OCI-LY3 (cell line): ENCODE data around the gene GDF2.

ENCODE experiments used
- H2AFZ ChIP-seq: fragments of 200-600, 300-600 bp; shearing (Covaris generic); 2 replicates; pipeline ENCODE4 v1.6.0; 2014; ENCODE audit warnings: antibody characterized with exemption, low read depth, low read length
- H3K27ac ChIP-seq: fragments of 200-600, 300-600 bp; sonication (generic); 2 replicates; pipeline ENCODE4 v1.5.1; 2014; ENCODE audit warnings: mild to moderate bottlenecking, low read length, moderate library complexity, mixed read lengths
- H3K27me3 ChIP-seq: fragments of 200-600, 300-600 bp; sonication (generic); 2 replicates; pipeline ENCODE4 v1.6.1; 2014; ENCODE audit warnings: low read depth, low read length, mixed read lengths
- H3K36me3 ChIP-seq: fragments of 200-600, 300-600 bp; sonication (generic); replicated peaks from 2 replicates; pipeline ENCODE3; 2014; ENCODE audit warnings: low read depth, low read length, mixed read lengths
- H3K4me1 ChIP-seq: fragments of 300-600, 200-600 bp; sonication (generic); 2 replicates; pipeline ENCODE4 v1.6.1; 2014; ENCODE audit warnings: low read length, mixed read lengths
- H3K4me2 ChIP-seq: fragments of 200-600, 300-600 bp; sonication (generic); 2 replicates; pipeline ENCODE4 v1.6.1; 2014; ENCODE audit warnings: low read length, mixed read lengths
- H3K4me3 ChIP-seq: fragments of 300-600, 200-600 bp; sonication (generic); 2 replicates; pipeline ENCODE4 v1.5.1; 2014; ENCODE audit warnings: antibody characterized with exemption, mild to moderate bottlenecking, low read length, moderate library complexity
- H3K79me2 ChIP-seq: fragments of 300-600, 200-600 bp; shearing (Covaris generic); 2 replicates; pipeline ENCODE4 v1.6.1; 2014; ENCODE audit warnings: mild to moderate bottlenecking, low read length, mixed read lengths
- H3K9ac ChIP-seq: fragments of 300-600, 200-600 bp; shearing (Covaris generic); 2 replicates; pipeline ENCODE4 v1.6.0; 2014; ENCODE audit warnings: mild to moderate bottlenecking, low read length, moderate library complexity
- H3K9me3 ChIP-seq: fragments of 200-600, 300-600 bp; shearing (Covaris generic); 2 replicates; pipeline ENCODE4 v1.6.1; 2014; ENCODE audit warnings: low read length, mixed read lengths; ENCODE audit not compliant: insufficient read depth
- H4K20me1 ChIP-seq: fragments of 200-600, 300-600 bp; sonication (generic); 2 replicates; pipeline ENCODE4 v1.6.1; 2016; ENCODE audit warnings: low read length, mixed read lengths; ENCODE audit not compliant: insufficient read depth
- CTCF ChIP-seq: fragments of 200-600, 300-600 bp; sonication (generic); IDR thresholded peaks from 2 replicates; pipeline ENCODE4 v1.5.1; 2014; ENCODE audit warnings: antibody characterized with exemption, low read length, low read depth
- EZH2phosphoT487 ChIP-seq: fragments of 200-600 bp; shearing (Covaris generic); IDR thresholded peaks from 2 replicates; pipeline ENCODE4 v1.6.1; 2018; ENCODE audit warnings: antibody characterized with exemption, mixed run types, low read depth

The GDF2 gene

GRCh38 chr10:47368431-47369180, 46.4 kb downstream of the GDF2 start:
- Histone ChIP-seq H3K27ac (no peak overlapping the region), H3K79me2 (no peaks in the 10 kb centered on the region), H3K9ac (no peak overlapping the region), H2AFZ (no peak overlapping the region), H3K27me3 (peaks cover 1% of the 10 kb centered on the region; the same call in 1 of the 2 replicates), H3K9me3 (no peaks in the 10 kb centered on the region), H4K20me1 (no peaks in the 10 kb centered on the region), H3K4me1 (no peaks in the 10 kb centered on the region), H3K4me3 (no peak overlapping the region), H3K4me2 (no peak overlapping the region), H3K36me3 (no peaks in the 10 kb centered on the region)
- TF ChIP-seq EZH2phosphoT487, result no peak
- TF ChIP-seq CTCF, result no peak

DNA sequence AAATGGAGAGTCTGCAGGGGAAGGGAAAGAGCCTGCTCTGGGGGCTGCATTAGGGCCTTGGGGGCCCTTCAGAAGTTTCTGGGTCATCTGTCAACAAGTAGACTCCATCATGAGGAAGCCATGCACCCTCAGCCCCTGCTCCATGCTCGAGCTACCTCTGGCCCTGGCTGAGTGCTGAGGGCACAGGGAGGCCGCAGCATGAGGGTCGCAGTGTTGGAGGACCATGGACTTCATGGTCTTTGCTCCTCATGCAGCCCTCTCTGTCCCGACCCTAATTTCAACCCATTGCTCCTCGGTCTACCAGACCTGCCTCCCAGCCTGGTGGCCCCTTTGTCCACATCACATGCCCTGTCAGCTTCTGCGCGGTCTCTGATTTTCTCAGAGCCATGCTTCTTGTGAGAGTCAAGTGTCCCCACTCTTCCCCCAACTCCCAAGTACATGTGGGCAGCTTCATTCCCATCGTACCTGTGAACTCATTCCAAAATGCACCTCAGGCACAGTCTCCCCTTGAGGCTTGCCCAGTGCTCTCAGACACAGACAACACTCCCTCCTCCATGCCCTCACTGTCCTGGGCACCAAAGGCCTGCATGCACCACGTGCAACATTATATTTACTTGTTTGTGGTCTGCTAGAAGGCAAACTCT, 47.1 kb downstream of the GDF2 start:
- TF ChIP-seq CTCF, result no peak
- TF ChIP-seq EZH2phosphoT487, result no peak
- Histone ChIP-seq H3K9me3 (no peaks in the 10 kb centered on the region), H3K27ac (no peak overlapping the region), H3K27me3 (peaks cover 4% of the 10 kb centered on the region; the same call in 1 of the 2 replicates), H4K20me1 (no peaks in the 10 kb centered on the region), H3K79me2 (no peaks in the 10 kb centered on the region), H2AFZ (no peak overlapping the region), H3K4me1 (no peaks in the 10 kb centered on the region), H3K4me2 (no peak overlapping the region), H3K4me3 (no peak overlapping the region), H3K36me3 (no peaks in the 10 kb centered on the region), H3K9ac (no peak overlapping the region)

DNA sequence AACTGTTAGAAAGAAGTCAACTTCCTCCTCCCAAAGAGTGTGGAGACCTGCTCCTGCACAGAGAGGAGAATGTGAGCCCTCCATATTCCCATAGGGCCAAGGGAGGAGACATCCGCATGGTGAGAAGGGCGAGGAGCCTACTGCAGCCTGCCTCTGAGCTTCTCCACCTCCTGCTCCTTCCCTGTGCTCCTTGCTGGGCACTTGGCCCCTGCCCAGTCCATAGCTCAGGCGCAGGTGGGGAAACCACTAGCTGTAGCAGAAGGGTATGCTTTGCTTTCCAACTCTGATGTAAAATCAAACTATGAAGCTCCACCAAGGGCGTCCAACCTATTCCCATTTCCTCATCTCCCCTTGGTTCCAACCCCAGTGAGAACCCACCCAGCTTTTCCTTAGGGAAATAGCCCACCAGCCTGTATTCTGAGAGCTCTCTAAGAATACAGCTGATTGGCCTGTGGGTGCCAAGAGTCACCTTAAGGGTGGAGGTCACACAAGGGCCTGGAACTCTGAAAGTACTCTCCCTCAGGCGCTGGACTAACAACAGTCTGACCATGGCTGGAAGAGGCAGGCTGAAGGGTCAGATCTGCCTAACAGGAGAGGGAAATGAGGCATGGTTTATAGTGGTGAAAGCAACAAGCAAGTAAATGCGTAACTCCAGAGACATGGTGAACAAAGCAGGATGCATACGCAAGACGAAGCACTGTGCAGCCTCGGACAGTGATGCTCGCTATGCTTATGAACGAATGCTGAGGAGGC, 47.9 kb downstream of the GDF2 start:
- Histone ChIP-seq H4K20me1 (no peaks in the 10 kb centered on the region), H3K27me3 (peaks cover 4% of the 10 kb centered on the region; the same call in 1 of the 2 replicates), H3K9ac (no peak overlapping the region), H3K9me3 (no peaks in the 10 kb centered on the region), H3K4me3 (no peak overlapping the region), H3K4me2 (no peak overlapping the region), H3K4me1 (no peaks in the 10 kb centered on the region), H3K79me2 (no peaks in the 10 kb centered on the region), H2AFZ (no peak overlapping the region), H3K36me3 (no peaks in the 10 kb centered on the region), H3K27ac (no peak overlapping the region)
- TF ChIP-seq CTCF (no peak), EZH2phosphoT487 (no peak)

DNA sequence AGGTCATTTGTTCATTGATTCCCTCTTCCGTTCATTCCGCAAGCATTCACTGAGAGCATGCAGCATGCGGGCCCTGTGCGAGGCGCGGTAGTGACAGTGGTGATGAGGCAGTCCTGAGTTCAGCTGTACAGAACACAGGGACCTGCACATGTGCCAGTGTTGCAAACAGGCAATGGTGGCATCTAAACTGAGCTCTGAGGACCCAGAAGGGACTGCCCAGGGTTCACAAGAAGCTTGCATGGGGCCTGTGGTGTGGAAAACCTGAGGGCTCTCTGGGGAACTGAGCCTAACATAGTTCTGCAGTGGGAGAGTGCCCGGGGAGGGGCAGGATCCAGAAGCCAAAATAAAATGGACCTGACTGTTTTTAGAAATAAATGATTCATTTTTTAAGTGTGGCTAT, 48.6 kb downstream of the GDF2 start:
- Histone ChIP-seq H3K27ac (no peak overlapping the region), H3K27me3 (peaks cover 4% of the 10 kb centered on the region), H4K20me1 (no peaks in the 10 kb centered on the region), H2AFZ (no peak overlapping the region), H3K36me3 (no peaks in the 10 kb centered on the region), H3K4me2 (no peak overlapping the region), H3K9ac (no peak overlapping the region), H3K4me3 (no peak overlapping the region), H3K9me3 (no peaks in the 10 kb centered on the region), H3K4me1 (no peaks in the 10 kb centered on the region), H3K79me2 (no peaks in the 10 kb centered on the region)
- TF ChIP-seq EZH2phosphoT487, result no peak
- TF ChIP-seq CTCF, result no peak
